ENCODE measurements around the gene PREX1.

Gene PREX1

GRCh38 chr20:48697845-48698491 lies 129.8 kb downstream of the PREX1 start:
- peak; percentile 52 for DNase-seq (ENCODE audit: low spot score)

- DNase-seq (ENCODE audit: low spot score): no peak
These were observed 131.1 kb downstream of the PREX1 start for GRCh38 chr20:48696671-48697070.

GRCh38 chr20:48695738-48696137 lies 132.1 kb downstream of the PREX1 start:
- no peak for DNase-seq (ENCODE audit: low spot score)

GRCh38 chr20:48695255-48695654 lies 132.5 kb downstream of the PREX1 start:
- DNase-seq (ENCODE audit: low spot score): no peak

- DNase-seq (ENCODE audit: low spot score): no peak
These were observed 133.4 kb downstream of the PREX1 start for GRCh38 chr20:48694381-48694865.

- DNase-seq (ENCODE audit: low spot score): no peak
These were observed 136.3 kb downstream of the PREX1 start for GRCh38 chr20:48691523-48691922.

GRCh38 chr20:48690888-48691287 lies 136.9 kb downstream of the PREX1 start:
- no peak for DNase-seq (ENCODE audit: low spot score)

GRCh38 chr20:48689874-48690571 lies 137.8 kb downstream of the PREX1 start:
- no peak for DNase-seq (ENCODE audit: low spot score)

- no peak for DNase-seq (ENCODE audit: low spot score)
These were observed 138.4 kb downstream of the PREX1 start for GRCh38 chr20:48689388-48689787.

GRCh38 chr20:48688579-48688978 lies 139.2 kb downstream of the PREX1 start:
- DNase-seq (ENCODE audit: low spot score): no peak

GRCh38 chr20:48687117-48687800 lies 140.5 kb downstream of the PREX1 start:
- DNase-seq (ENCODE audit: low spot score): no peak

- DNase-seq (ENCODE audit: low spot score): peak; percentile 61
These were observed 141.3 kb downstream of the PREX1 start for GRCh38 chr20:48686238-48687116.

- no peak for DNase-seq (ENCODE audit: low spot score)
These were observed 142.5 kb downstream of the PREX1 start for GRCh38 chr20:48685300-48685699.

GRCh38 chr20:48684501-48685041 lies 143.2 kb downstream of the PREX1 start:
- DNase-seq (ENCODE audit: low spot score): no peak

- DNase-seq (ENCODE audit: low spot score): no peak
These were observed 144.2 kb downstream of the PREX1 start for GRCh38 chr20:48683467-48684175.

GRCh38 chr20:48682529-48683363 lies 145.1 kb downstream of the PREX1 start:
- DNase-seq (ENCODE audit: low spot score): peak; percentile 92

- DNase-seq (ENCODE audit: low spot score): no peak
These were observed 145.8 kb downstream of the PREX1 start for GRCh38 chr20:48681873-48682426.

- no peak for DNase-seq (ENCODE audit: low spot score)
These were observed 146.5 kb downstream of the PREX1 start for GRCh38 chr20:48681201-48681872.

GRCh38 chr20:48680650-48681049 lies 147.1 kb downstream of the PREX1 start:
- DNase-seq (ENCODE audit: low spot score): no peak

All from AG20443 (cell line).